HepG2 (cell line): Measurements from ENCODE around the gene BRAT1. TPM values are rescaled to one million over a fixed set of nuclear protein-coding genes. Genes with fewer than 3 reads are reported as not detected.

Source experiments
- BRCA1 ChIP-seq: sonication (generic); formaldehyde crosslinking; IDR thresholded peaks from 2 replicates; pipeline ENCODE4 v1.4.0; 2020; ENCODE audit warnings: missing genetic modification reagents
- EZH2 ChIP-seq: conservative IDR thresholded peaks from 2 replicates; pipeline ENCODE4 v1.6.1; 2012; ENCODE audit warnings: mild to moderate bottlenecking, low read depth, low read length, moderate library complexity
- GABPB1 ChIP-seq: IDR thresholded peaks from 2 replicates; pipeline ENCODE4 v1.6.1; 2016; ENCODE audit warnings: mild to moderate bottlenecking, missing genetic modification reagents, moderate library complexity, missing compliant biosample characterization
- GATAD1 ChIP-seq: IDR thresholded peaks from 2 replicates; pipeline ENCODE4 v1.6.1; 2016; ENCODE audit warnings: missing genetic modification reagents, missing compliant biosample characterization
- MATR3 ChIP-seq: sonication (generic); formaldehyde crosslinking; IDR thresholded peaks from 2 replicates; pipeline ENCODE4 v1.4.0; 2020; ENCODE audit warnings: missing genetic modification reagents
- MXD4 ChIP-seq: IDR thresholded peaks from 2 replicates; pipeline ENCODE4 v1.6.1; 2016; ENCODE audit warnings: mild to moderate bottlenecking, missing biosample characterization, missing genetic modification reagents
- MYC ChIP-seq: sonication (generic); formaldehyde crosslinking; IDR thresholded peaks from 2 replicates; pipeline ENCODE4 v1.9.0; 2021; ENCODE audit warnings: missing genetic modification reagents, borderline replicate concordance
- NFYC ChIP-seq: IDR thresholded peaks from 2 replicates; pipeline ENCODE4 v1.6.1; 2016; ENCODE audit warnings: missing genetic modification reagents, missing compliant biosample characterization
- POLR2AphosphoS5 ChIP-seq: IDR thresholded peaks from 2 replicates; pipeline ENCODE4 v1.6.1; 2012; ENCODE audit warnings: low read depth, low read length
- RBAK ChIP-seq: sonication (generic); formaldehyde crosslinking; IDR thresholded peaks from 2 replicates; pipeline ENCODE4 v1.5.1; 2020; ENCODE audit warnings: mild to moderate bottlenecking, missing genetic modification reagents
- ZNF510 ChIP-seq: sonication (generic); formaldehyde crosslinking; IDR thresholded peaks from 2 replicates; pipeline ENCODE4 v1.4.0; 2020; ENCODE audit warnings: low read depth, mild to moderate bottlenecking, missing genetic modification reagents
- ZNF563 ChIP-seq: sonication (generic); formaldehyde crosslinking; IDR thresholded peaks from 2 replicates; pipeline ENCODE4 v1.8.0; 2022; ENCODE audit warnings: mild to moderate bottlenecking, moderate library complexity, missing genetic modification reagents
- ZNF564 ChIP-seq: sonication (generic); formaldehyde crosslinking; IDR thresholded peaks from 2 replicates; pipeline ENCODE4 v1.8.1; 2023; ENCODE audit warnings: mild to moderate bottlenecking, missing genetic modification reagents
- ZNF660 ChIP-seq: sonication (generic); formaldehyde crosslinking; IDR thresholded peaks from 2 replicates; pipeline ENCODE4 v1.5.1; 2020; ENCODE audit warnings: mild to moderate bottlenecking, low read depth, missing genetic modification reagents, borderline replicate concordance
- ZNF792 ChIP-seq: IDR thresholded peaks from 2 replicates; pipeline ENCODE4 v1.6.1; 2016
- polyA plus RNA-seq, 8 experiments: library from polyadenylated mRNA; depleted of rRNA in 3 of 8; stranded (reverse) in 7 of 8; unstranded in 1 of 8; fragments of >200 nt; fragmentation: Illumina TruSeq in 4 of 8; extraction: Trizol in 4 of 8; gene quantifications; 2 replicates each; pipeline versions ENCODE4 v1.2.1 to v1.2.3, GENCODE V29; 2011 to 2016; ENCODE audit warnings: low read depth in 4 of 8, missing spikeins in 1 of 8, mixed read lengths in 1 of 8; ENCODE audit not compliant: insufficient read depth in 1 of 8
- total RNA-seq, 5 experiments: library from RNA; depleted of rRNA; stranded (reverse); fragments of >200 nt; fragmentation: Illumina TruSeq; extraction: Trizol; gene quantifications; 2 replicates each; pipeline ENCODE4 v1.2.3, GENCODE V29; 2016; ENCODE audit warnings: low read depth in 1 of 5
- TF ChIP-seq, protein P1 (sequence below): sonication (generic); formaldehyde crosslinking; IDR thresholded peaks from 2 replicates; pipeline ENCODE4 v1.4.0; 2020; ENCODE audit warnings: missing genetic modification reagents
- TF ChIP-seq, protein P2 (sequence below): sonication (generic); formaldehyde crosslinking; IDR thresholded peaks from 2 replicates; pipeline ENCODE4 v1.8.1; 2023; ENCODE audit warnings: mild to moderate bottlenecking, missing genetic modification reagents
- TF ChIP-seq, protein P3 (sequence below): sonication (generic); formaldehyde crosslinking; conservative IDR thresholded peaks from 2 replicates; pipeline ENCODE4 v1.4.0; 2020; ENCODE audit warnings: mild to moderate bottlenecking, missing genetic modification reagents, moderate library complexity
- TF ChIP-seq, protein P4 (sequence below): IDR thresholded peaks from 2 replicates; pipeline ENCODE4 v1.6.1; 2016; ENCODE audit warnings: low read depth, control low read depth
- TF ChIP-seq, protein P5 (sequence below): sonication (generic); formaldehyde crosslinking; conservative IDR thresholded peaks from 2 replicates; pipeline ENCODE4 v1.8.0; 2022; ENCODE audit warnings: mild to moderate bottlenecking, moderate library complexity, missing genetic modification reagents

Gene BRAT1
- total and polyA plus RNA-seq, 2 of the 13 experiments (the other 11 are each of a cell fraction or from before 2014, with no cell fraction given): 10.2 to 20.3 TPM

DNA sequence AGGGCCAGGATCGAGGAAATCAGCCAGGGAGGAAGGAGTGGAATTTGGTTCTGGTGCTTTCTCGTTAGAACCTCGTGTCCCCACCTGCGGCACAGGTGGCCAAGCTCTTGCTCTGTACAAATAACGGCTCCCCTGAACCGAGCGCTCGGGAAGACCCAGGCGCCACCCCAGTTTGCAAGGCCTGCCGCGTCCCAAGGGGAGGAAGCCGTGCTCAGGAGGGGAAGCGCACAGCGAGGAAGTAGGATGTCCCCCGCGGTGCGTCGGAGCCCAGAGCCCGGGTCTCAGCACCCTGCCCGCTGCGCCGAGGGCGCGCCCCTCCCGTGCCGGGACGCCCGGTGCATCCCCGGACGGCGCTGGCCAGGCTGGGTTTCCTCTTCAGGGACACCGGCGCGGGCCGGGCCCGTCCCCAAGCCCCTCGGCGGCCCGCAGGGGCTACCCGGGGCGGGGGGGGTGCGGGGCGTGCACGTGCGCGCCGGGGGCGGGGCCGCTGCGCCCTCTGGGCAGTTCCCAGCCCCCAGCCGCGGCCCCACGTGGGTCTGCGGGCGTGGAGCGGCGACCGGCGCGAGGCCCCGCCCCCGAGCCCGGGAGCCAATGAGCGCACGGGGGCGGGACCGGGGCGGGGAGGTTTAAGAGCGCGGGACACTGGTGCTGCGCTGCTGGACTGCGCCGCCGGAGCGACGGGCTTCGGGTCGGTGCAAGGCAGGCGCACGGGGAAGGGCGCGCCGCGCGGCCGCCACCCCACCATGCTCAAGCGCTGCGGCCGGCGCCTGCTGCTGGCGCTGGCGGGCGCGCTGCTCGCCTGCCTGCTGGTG is 36.0 kb downstream of the BRAT1 start, which contains the start of gene LFNG (continued):
- TF ChIP-seq MATR3 (CRISPR knock-in tag): no peak
- TF ChIP-seq, protein P1, sequence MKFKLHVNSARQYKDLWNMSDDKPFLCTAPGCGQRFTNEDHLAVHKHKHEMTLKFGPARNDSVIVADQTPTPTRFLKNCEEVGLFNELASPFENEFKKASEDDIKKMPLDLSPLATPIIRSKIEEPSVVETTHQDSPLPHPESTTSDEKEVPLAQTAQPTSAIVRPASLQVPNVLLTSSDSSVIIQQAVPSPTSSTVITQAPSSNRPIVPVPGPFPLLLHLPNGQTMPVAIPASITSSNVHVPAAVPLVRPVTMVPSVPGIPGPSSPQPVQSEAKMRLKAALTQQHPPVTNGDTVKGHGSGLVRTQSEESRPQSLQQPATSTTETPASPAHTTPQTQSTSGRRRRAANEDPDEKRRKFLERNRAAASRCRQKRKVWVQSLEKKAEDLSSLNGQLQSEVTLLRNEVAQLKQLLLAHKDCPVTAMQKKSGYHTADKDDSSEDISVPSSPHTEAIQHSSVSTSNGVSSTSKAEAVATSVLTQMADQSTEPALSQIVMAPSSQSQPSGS (CRISPR knock-in tag): no peak
- TF ChIP-seq RBAK: no peak
- TF ChIP-seq, protein P2, sequence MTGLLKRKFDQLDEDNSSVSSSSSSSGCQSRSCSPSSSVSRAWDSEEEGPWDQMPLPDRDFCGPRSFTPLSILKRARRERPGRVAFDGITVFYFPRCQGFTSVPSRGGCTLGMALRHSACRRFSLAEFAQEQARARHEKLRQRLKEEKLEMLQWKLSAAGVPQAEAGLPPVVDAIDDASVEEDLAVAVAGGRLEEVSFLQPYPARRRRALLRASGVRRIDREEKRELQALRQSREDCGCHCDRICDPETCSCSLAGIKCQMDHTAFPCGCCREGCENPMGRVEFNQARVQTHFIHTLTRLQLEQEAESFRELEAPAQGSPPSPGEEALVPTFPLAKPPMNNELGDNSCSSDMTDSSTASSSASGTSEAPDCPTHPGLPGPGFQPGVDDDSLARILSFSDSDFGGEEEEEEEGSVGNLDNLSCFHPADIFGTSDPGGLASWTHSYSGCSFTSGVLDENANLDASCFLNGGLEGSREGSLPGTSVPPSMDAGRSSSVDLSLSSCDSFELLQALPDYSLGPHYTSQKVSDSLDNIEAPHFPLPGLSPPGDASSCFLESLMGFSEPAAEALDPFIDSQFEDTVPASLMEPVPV (CRISPR knock-in tag): no peak
- TF ChIP-seq, protein P3, sequence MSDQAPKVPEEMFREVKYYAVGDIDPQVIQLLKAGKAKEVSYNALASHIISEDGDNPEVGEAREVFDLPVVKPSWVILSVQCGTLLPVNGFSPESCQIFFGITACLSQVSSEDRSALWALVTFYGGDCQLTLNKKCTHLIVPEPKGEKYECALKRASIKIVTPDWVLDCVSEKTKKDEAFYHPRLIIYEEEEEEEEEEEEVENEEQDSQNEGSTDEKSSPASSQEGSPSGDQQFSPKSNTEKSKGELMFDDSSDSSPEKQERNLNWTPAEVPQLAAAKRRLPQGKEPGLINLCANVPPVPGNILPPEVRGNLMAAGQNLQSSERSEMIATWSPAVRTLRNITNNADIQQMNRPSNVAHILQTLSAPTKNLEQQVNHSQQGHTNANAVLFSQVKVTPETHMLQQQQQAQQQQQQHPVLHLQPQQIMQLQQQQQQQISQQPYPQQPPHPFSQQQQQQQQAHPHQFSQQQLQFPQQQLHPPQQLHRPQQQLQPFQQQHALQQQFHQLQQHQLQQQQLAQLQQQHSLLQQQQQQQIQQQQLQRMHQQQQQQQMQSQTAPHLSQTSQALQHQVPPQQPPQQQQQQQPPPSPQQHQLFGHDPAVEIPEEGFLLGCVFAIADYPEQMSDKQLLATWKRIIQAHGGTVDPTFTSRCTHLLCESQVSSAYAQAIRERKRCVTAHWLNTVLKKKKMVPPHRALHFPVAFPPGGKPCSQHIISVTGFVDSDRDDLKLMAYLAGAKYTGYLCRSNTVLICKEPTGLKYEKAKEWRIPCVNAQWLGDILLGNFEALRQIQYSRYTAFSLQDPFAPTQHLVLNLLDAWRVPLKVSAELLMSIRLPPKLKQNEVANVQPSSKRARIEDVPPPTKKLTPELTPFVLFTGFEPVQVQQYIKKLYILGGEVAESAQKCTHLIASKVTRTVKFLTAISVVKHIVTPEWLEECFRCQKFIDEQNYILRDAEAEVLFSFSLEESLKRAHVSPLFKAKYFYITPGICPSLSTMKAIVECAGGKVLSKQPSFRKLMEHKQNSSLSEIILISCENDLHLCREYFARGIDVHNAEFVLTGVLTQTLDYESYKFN: no peak
- peak; percentile 45; the same call in 1 of the 2 replicates for TF ChIP-seq POLR2AphosphoS5
- TF ChIP-seq MXD4 (CRISPR knock-in tag): peak; percentile 42; the same call in 1 of the 2 replicates
- TF ChIP-seq EZH2: peak; percentile 80; the same call in 1 of the 2 replicates
- no peak for TF ChIP-seq ZNF563 (CRISPR knock-in tag)
- TF ChIP-seq, protein P4, sequence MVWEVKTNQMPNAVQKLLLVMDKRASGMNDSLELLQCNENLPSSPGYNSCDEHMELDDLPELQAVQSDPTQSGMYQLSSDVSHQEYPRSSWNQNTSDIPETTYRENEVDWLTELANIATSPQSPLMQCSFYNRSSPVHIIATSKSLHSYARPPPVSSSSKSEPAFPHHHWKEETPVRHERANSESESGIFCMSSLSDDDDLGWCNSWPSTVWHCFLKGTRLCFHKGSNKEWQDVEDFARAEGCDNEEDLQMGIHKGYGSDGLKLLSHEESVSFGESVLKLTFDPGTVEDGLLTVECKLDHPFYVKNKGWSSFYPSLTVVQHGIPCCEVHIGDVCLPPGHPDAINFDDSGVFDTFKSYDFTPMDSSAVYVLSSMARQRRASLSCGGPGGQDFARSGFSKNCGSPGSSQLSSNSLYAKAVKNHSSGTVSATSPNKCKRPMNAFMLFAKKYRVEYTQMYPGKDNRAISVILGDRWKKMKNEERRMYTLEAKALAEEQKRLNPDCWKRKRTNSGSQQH (CRISPR knock-in tag): no peak
- no peak for TF ChIP-seq MYC (CRISPR knock-in tag)
- TF ChIP-seq GABPB1 (CRISPR knock-in tag): peak; percentile 31; the same call in 1 of the 2 replicates
- TF ChIP-seq BRCA1: no peak
- TF ChIP-seq, protein P5, sequence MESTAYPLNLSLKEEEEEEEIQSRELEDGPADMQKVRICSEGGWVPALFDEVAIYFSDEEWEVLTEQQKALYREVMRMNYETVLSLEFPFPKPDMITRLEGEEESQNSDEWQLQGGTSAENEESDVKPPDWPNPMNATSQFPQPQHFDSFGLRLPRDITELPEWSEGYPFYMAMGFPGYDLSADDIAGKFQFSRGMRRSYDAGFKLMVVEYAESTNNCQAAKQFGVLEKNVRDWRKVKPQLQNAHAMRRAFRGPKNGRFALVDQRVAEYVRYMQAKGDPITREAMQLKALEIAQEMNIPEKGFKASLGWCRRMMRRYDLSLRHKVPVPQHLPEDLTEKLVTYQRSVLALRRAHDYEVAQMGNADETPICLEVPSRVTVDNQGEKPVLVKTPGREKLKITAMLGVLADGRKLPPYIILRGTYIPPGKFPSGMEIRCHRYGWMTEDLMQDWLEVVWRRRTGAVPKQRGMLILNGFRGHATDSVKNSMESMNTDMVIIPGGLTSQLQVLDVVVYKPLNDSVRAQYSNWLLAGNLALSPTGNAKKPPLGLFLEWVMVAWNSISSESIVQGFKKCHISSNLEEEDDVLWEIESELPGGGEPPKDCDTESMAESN (CRISPR knock-in tag): no peak
- peak; percentile 98 for TF ChIP-seq ZNF564
- no peak for TF ChIP-seq GATAD1 (CRISPR knock-in tag)
- TF ChIP-seq ZNF660 (CRISPR knock-in tag): no peak
- TF ChIP-seq ZNF510 (CRISPR knock-in tag): no peak
- TF ChIP-seq NFYC: peak; percentile 71
- TF ChIP-seq ZNF792 (CRISPR knock-in tag): no peak
